Measurements from ENCODE around the gene USP7.

DNA sequence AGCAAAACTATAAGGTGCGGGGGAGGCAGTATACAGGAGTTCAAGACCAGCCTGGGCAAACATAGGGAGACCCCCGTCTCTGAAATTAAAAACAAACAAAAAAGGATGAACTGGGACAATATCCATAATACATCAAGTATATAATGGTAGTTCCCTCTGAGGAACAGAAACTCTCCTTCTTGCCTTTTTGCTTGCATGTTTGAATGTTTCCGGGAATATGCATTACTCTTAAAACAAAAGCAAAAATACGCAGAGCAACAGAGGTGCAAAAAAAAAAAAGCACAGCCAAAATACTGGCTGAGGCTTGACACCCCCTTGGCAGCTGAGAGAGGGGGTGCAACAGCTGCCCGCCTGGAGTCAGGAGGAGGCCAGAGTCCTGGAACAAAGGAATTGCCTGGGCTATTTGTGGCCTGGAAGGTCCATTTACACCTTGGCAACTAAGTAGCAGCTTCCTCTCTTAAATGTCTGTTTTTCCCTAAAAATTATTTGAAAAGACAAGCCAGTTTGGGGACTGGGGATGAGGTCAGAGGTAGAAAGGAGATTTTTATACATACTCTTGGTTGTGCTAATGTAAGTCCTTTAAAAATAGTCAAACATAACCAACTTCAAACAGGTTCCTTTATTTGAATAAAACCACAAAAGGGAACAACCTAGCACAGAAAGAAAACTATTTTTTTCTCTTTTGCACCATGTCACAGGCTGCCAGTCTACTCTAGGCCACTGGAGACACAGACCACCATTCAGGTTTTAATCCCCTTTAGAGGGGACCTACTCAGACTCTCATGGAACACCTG lies 19.5 kb downstream of the USP7 start:
- TF ChIP-seq EZH2phosphoT487 (IDR thresholded peaks at IDR 0.05; ENCODE audit: insufficient read depth, low read depth) (no peak), EZH2 (IDR thresholded peaks at IDR 0.05; ENCODE audit: insufficient read depth, poor library complexity, severe bottlenecking) (no peak)

All from GM23248 (cell line).